AG10803 (cell line): ENCODE data around the gene ANKRD33B.
"Not testable (repeated sequence)": the region's sequence is repeated elsewhere in the genome, so short reads cannot be mapped to it uniquely, and the experiment has no call there.

ENCODE experiments used
- DNase-seq: peaks from one replicate; pipeline ENCODE4 v3.0.0; 2010; ENCODE audit warnings: low read depth
- H3K4me3 ChIP-seq: 2 replicates; pipeline ENCODE4 v1.5.1; 2011; ENCODE audit warnings: mild to moderate bottlenecking, low read length, control low read depth
- TF ChIP-seq, protein P1 (sequence below): conservative IDR thresholded peaks from 2 replicates; pipeline ENCODE4 v1.5.1; 2011; ENCODE audit warnings: mild to moderate bottlenecking, low read length, control low read depth, inconsistent platforms

ANKRD33B gene

DNA sequence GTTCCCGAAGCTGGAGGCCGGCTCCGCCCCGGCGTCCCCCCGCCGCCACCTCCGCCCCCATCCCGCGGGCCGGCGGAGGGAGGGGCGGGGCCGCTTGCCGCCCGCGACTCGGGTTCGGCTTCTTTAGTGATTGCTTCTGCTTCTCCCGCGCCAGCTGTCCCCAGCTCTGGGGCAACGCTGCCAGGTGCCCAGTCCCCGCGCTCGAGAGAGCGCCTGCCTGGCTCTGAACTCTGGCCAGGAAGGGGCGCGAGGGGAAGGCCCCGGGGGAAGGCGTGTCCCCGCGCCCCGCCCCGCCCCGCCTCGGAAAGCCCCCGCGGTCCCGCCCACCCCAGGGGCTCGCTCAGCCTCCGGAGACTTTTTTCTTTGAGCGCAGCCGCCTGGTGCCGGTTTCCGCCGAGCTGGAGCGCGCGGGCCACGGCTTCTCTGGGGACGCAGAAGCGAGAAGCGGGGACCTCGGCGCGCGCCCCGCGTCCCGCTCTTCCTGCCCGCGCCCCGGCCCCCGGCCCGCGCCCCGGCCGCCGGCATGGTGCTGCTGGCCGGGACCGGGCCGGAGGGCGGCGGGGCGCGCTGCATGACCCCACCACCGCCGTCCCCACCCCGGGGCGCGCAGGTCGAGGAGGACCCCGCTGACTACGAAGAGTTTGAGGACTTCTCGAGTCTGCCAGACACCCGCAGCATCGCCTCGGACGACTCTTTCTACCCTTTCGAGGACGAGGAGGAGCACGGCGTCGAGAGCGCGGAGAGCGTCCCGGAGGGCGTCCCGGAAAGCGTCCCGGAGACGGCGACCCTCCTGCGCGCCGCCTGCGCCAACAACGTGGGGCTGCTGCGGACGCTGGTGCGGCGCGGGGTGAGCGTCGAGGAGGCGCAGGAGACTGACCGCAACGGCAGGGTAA, at the start of gene ANKRD33B:
ANKRD33B (plus strand) TSS at position 126 of the 893 bp plus-strand sequence; CDS start at position 524, 398 bp downstream.
- peak; percentile 69 for DNase-seq
- peak within 1 kb of the TSS; percentile 93 for H3K4me3 ChIP-seq
- TF ChIP-seq, protein P1, sequence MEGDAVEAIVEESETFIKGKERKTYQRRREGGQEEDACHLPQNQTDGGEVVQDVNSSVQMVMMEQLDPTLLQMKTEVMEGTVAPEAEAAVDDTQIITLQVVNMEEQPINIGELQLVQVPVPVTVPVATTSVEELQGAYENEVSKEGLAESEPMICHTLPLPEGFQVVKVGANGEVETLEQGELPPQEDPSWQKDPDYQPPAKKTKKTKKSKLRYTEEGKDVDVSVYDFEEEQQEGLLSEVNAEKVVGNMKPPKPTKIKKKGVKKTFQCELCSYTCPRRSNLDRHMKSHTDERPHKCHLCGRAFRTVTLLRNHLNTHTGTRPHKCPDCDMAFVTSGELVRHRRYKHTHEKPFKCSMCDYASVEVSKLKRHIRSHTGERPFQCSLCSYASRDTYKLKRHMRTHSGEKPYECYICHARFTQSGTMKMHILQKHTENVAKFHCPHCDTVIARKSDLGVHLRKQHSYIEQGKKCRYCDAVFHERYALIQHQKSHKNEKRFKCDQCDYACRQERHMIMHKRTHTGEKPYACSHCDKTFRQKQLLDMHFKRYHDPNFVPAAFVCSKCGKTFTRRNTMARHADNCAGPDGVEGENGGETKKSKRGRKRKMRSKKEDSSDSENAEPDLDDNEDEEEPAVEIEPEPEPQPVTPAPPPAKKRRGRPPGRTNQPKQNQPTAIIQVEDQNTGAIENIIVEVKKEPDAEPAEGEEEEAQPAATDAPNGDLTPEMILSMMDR = no peak

DNA sequence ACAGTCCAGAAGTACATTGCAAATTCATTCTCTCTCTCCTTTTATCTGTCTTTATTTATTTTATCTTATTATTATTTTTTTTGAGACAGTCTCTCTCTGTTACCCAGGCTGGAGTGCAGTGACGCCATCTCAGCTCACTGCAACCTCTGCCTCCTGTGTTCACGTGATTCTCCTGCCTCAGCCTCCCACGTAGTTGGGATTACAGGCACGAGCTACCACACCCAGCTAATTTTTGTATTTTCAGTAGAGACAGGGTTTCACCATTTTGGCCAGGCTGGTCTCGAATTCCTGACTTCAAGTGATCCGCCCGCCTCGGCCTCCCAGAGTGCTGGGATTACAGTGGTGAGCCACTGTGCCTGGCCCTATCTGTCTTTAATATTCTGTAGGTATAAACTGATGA, 49.3 kb upstream of the ANKRD33B start:
- not testable (repeated sequence) for DNase-seq, H3K4me3 ChIP-seq

- no peak for DNase-seq
- no peak overlapping the region for H3K4me3 ChIP-seq
- TF ChIP-seq, protein P1 = no peak
Observed at GRCh38 chr5:10515492-10515891, 48.4 kb upstream of the ANKRD33B start.

DNA sequence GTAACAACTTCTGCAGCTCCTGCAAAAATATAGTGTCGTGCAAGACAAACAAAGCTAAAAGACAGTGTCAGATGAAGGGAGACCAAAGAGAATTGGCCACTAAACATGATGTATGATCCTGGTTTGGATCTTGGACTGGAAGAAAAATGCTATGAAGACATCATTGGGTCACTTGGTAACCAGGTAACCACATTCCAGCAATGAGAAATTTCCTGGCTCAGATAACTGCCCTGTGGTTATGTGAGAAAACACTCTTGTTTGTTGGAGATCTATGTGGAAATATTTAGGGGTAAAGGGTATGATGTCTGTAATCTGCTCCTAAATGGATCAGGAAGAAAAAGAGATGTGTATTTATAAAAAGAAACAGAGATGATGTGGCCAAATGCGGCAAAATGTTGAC, 45.5 kb upstream of the ANKRD33B start:
- peak; percentile 92 for DNase-seq
- TF ChIP-seq, protein P1 = no peak
- no peak overlapping the region for H3K4me3 ChIP-seq

GRCh38 chr5:10519729-10520128, 44.1 kb upstream of the ANKRD33B start:
- TF ChIP-seq, protein P1 = no peak
- no peak overlapping the region for H3K4me3 ChIP-seq
- DNase-seq = no peak

- DNase-seq = peak; percentile 62
- no peak overlapping the region for H3K4me3 ChIP-seq
- TF ChIP-seq, protein P1 = no peak
Observed at GRCh38 chr5:10520706-10521105, 43.2 kb upstream of the ANKRD33B start.

DNA sequence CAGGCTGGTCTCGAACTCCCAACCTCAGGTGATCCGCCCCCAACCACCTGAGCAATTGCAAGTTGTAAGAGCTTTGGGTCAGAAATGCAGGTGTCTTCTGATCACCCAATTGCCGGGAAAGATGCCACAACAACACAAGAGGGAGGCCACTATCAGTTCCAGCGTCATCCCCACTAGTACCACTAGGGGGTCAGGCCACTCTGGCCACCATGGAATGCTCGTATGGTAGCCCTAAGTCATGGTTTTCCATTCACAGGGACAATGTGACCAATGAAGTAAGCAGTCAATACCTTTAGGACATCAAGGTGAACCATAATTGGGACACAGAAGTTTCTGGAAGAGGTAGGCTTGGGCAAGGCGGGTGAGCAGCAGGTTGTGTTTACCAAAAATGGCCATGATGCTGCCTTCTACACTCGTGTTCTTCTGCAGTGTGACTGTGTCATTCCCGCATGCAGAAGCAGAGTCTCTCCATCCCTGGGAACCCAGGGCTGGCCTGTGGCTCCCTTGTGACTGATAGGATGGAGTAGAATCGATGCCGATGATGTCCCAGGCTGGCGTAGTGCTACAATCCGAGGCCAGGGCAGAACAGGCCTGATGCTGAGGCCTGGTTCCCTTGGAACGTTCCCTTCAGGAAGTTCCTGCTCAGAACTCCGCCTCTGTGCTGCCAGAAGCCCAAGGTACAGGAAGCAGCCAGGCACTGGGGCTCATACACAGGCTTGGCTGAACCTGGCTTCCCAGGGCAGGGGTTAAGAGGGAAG, 42.2 kb upstream of the ANKRD33B start:
- H3K4me3 ChIP-seq = no peak overlapping the region
- TF ChIP-seq, protein P1 = peak; percentile 37
- no peak for DNase-seq
